B cell (primary cell): ENCODE measurements around the gene GIGYF1. TPM values are rescaled to one million over a fixed set of nuclear protein-coding genes. Genes with fewer than 3 reads are reported as not detected.

Experiments
- ATAC-seq: fragments of 200-7000 bp; cut with Tn5 transposase; one replicate; pipeline ENCODE4 v1.10.0; 2021; ENCODE audit warnings: low read depth, mild to moderate bottlenecking, moderate number of reproducible peaks, moderate library complexity
- CTCF ChIA-PET: fragments of 350-600 bp; sonication (Branson Sonifier 250); formaldehyde crosslinking; loops from one replicate; lab custom pipeline; 2021; ENCODE audit warnings: antibody characterized with exemption, inconsistent platforms; lab: Charles Lee
- POLR2A ChIA-PET: fragments of 350-600 bp; sonication (Branson Sonifier 250); formaldehyde crosslinking; loops from one replicate; lab custom pipeline; 2021; ENCODE audit warnings: antibody characterized with exemption; lab: Charles Lee
- DNase-seq: peaks from one replicate; pipeline ENCODE4 v3.0.0; 2013
- H2AFZ ChIP-seq: 2 replicates; pipeline ENCODE4 v1.6.1; 2012; ENCODE audit warnings: mild to moderate bottlenecking, low read depth, low read length; ENCODE audit not compliant: insufficient read depth, poor library complexity, severe bottlenecking
- H3K27ac ChIP-seq, 2 donors: 1 replicate in 1 of 2; 2 replicates in 1 of 2; pipeline ENCODE4 v1.5.1; 2012 to 2013; ENCODE audit warnings: low read length in 2 of 2, mild to moderate bottlenecking in 2 of 2, moderate library complexity in 1 of 2
- H3K27me3 ChIP-seq, 4 experiments: fragments of 200-600 bp in 1 of 4; sonication (generic) in 1 of 4; replicated peaks in 1 of 4; 1 replicate in 2 of 4; 2 replicates in 2 of 4; pipeline versions ENCODE4 v1.6.1 to v1.7.0; 2013 to 2016; ENCODE audit warnings: low read length in 3 of 4, mild to moderate bottlenecking in 2 of 4, mixed read lengths in 1 of 4, moderate library complexity in 1 of 4; ENCODE audit not compliant: insufficient read depth in 4 of 4, control insufficient read depth in 3 of 4; ENCODE audit errors: control extremely low read depth in 1 of 4
- H3K36me3 ChIP-seq, 2 experiments: replicated peaks in 1 of 2; 1 replicate in 1 of 2; 2 replicates in 1 of 2; pipeline versions ENCODE4 v1.6.1 to v1.7.1; 2013; ENCODE audit warnings: low read length in 1 of 2; ENCODE audit not compliant: insufficient read depth in 2 of 2, control insufficient read depth in 1 of 2; ENCODE audit errors: control extremely low read depth in 1 of 2, extremely low read depth in 1 of 2
- H3K4me1 ChIP-seq, 2 donors: fragments of 200-600 bp in 1 of 2; sonication (generic) in 1 of 2; 1 replicate in 1 of 2; 2 replicates in 1 of 2; pipeline versions ENCODE4 v1.5.1 to v1.6.1; 2013 to 2017; ENCODE audit warnings: low read length in 2 of 2; ENCODE audit not compliant: control insufficient read depth in 2 of 2, insufficient read depth in 2 of 2
- H3K4me2 ChIP-seq: replicated peaks from 2 replicates; pipeline ENCODE3; 2012; ENCODE audit warnings: mild to moderate bottlenecking, low read depth, low read length; ENCODE audit not compliant: poor library complexity, severe bottlenecking
- H3K4me3 ChIP-seq, 5 experiments: fragments of 200-600 bp in 1 of 5; sonication (generic) in 1 of 5; 1 replicate in 3 of 5; 2 replicates in 2 of 5; pipeline versions ENCODE4 v1.5.1 to v1.7.0; 2011 to 2016; ENCODE audit warnings: low read length in 4 of 5, mild to moderate bottlenecking in 4 of 5, low read depth in 2 of 5, control low read depth in 1 of 5, moderate library complexity in 1 of 5; ENCODE audit not compliant: insufficient read depth in 1 of 5; ENCODE audit errors: control extremely low read depth in 1 of 5, extremely low read depth in 1 of 5
- H3K79me2 ChIP-seq: fragments of 200-600 bp; sonication (generic); one replicate; pipeline ENCODE4 v1.6.0; 2016; ENCODE audit warnings: low read length; ENCODE audit not compliant: control insufficient read depth, insufficient read depth
- H3K9ac ChIP-seq: fragments of 200-600 bp; sonication (generic); 2 replicates; pipeline ENCODE4 v1.6.1; 2017; ENCODE audit warnings: mild to moderate bottlenecking, low read length, moderate library complexity
- H3K9me3 ChIP-seq, 3 donors: one replicate each; pipeline versions ENCODE4 v1.6.1 to v1.7.1; 2013; ENCODE audit warnings: low read length in 2 of 3; ENCODE audit not compliant: control insufficient read depth in 2 of 3, insufficient read depth in 1 of 3; ENCODE audit errors: control extremely low read depth in 1 of 3
- H4K20me1 ChIP-seq: 2 replicates; pipeline ENCODE4 v1.6.0; 2012; ENCODE audit warnings: mild to moderate bottlenecking, low read length; ENCODE audit not compliant: insufficient read depth, control insufficient read depth, poor library complexity, severe bottlenecking
- H3K27ac Mint-ChIP-seq: one replicate; pipeline ENCODE4 v1.8.0; 2021; ENCODE audit warnings: mixed read lengths
- H3K27me3 Mint-ChIP-seq: one replicate; pipeline ENCODE4 v1.8.0; 2021; ENCODE audit warnings: mixed read lengths
- H3K4me1 Mint-ChIP-seq: one replicate; pipeline ENCODE4 v1.8.0; 2021; ENCODE audit warnings: mixed read lengths
- H3K4me3 Mint-ChIP-seq: one replicate; pipeline ENCODE4 v1.8.0; 2021; ENCODE audit warnings: mixed read lengths
- H3K9me3 Mint-ChIP-seq: one replicate; pipeline ENCODE4 v1.8.0; 2022; ENCODE audit warnings: mixed read lengths; ENCODE audit not compliant: insufficient read depth
- CTCF ChIP-seq: fragments of 200-600 bp; IDR thresholded peaks from one replicate; pipeline ENCODE4 v1.8.0; 2022; ENCODE audit warnings: antibody characterized with exemption, mild to moderate bottlenecking
- EZH2 ChIP-seq: IDR thresholded peaks from 2 replicates; pipeline ENCODE4 v1.6.1; 2012; ENCODE audit warnings: borderline replicate concordance, low read depth, mild to moderate bottlenecking, moderate library complexity, low read length; ENCODE audit not compliant: insufficient read depth, poor library complexity, severe bottlenecking
- WGBS: methylation state at CpG from one replicate; pipeline ENCODE4 v1.1.5; 2013; ENCODE audit warnings: missing lambda C conversion rate; ENCODE audit not compliant: insufficient coverage; 5-methylcytosine and 5-hydroxymethylcytosine counted together
- intact Hi-C: fragments of 100-400 bp; cut with micrococcal nuclease; formaldehyde crosslinking; loops from one replicate; pipeline ENCODE4 v1.10.0; 2022
- polyA plus RNA-seq: library from polyadenylated mRNA; depleted of rRNA; stranded (reverse); fragments of >200 nt; gene quantifications from 2 replicates; pipeline ENCODE4 v1.2.3, GENCODE V29; 2012
- total RNA-seq, 2 donors: library from RNA; stranded (reverse); fragments of 120-200 nt in 1 of 2; gene quantifications; 1 replicate in 1 of 2; 2 replicates in 1 of 2; pipeline versions ENCODE4 v1.2.3 to v1.2.4, GENCODE V29; 2013 to 2022

GIGYF1 gene
- total and polyA plus RNA-seq, 2 donors (not counting 1 experiment from before 2014, with no cell fraction given), result 45.9 to 134 TPM

GRCh38 chr7:100710452-100710851, 16.4 kb upstream of the GIGYF1 start:
- no peak overlapping the region for H3K9ac ChIP-seq
- no peak overlapping the region for H3K27ac ChIP-seq
- ChIA-PET CTCF (interaction anchor here (0.8 kb wide), 1 partner anchor 151 kb away, joined by 5 read pairs; no protein-coding TSS in a partner anchor), POLR2A (interaction anchor here (0.6 kb wide), 2 partner anchors 67 to 457 kb away, joined by 3 to 5 read pairs; no protein-coding TSS in a partner anchor)
- ATAC-seq (no peak), DNase-seq (no peak)
- H3K4me3 Mint-ChIP-seq, result no peak overlapping the region
- peaks cover 8 to 12% of the 10 kb centered on the region in 2 donors for H3K4me1 ChIP-seq
- no peak overlapping the region for H3K27ac Mint-ChIP-seq
- H4K20me1 ChIP-seq, result no peaks in the 10 kb centered on the region
- no peak overlapping the region for H2AFZ ChIP-seq
- 90% methylated on average over 2 of the region's 4 CpGs for WGBS
- H3K27me3 ChIP-seq, result no peaks in the 10 kb centered on the region
- peaks cover 14% of the 10 kb centered on the region for H3K79me2 ChIP-seq
- no peak overlapping the region for H3K4me2 ChIP-seq
- intact Hi-C loops, result no loop called here
- H3K9me3 ChIP-seq, result no peaks in the 10 kb centered on the region
- TF ChIP-seq EZH2 (no peak), CTCF (no peak)
- no peak overlapping the region for H3K4me3 ChIP-seq
- H3K9me3 Mint-ChIP-seq, result no peaks in the 10 kb centered on the region
- H3K27me3 Mint-ChIP-seq, result no peaks in the 10 kb centered on the region
- peaks cover 17% of the 10 kb centered on the region for H3K4me1 Mint-ChIP-seq
- H3K36me3 ChIP-seq, result peaks cover 1 to 3% of the 10 kb centered on the region in 2 experiments

GRCh38 chr7:100708395-100708794, 14.3 kb upstream of the GIGYF1 start:
- Mint-ChIP-seq H3K27ac (no peak overlapping the region), H3K4me3 (no peak overlapping the region), H3K27me3 (no peaks in the 10 kb centered on the region), H3K4me1 (peaks cover 20% of the 10 kb centered on the region), H3K9me3 (no peaks in the 10 kb centered on the region)
- 96% methylated on average over 4 of the region's 6 CpGs for WGBS
- H3K4me2 ChIP-seq, result no peak overlapping the region
- TF ChIP-seq EZH2, result no peak
- TF ChIP-seq CTCF, result no peak
- POLR2A ChIA-PET, result interaction anchor here (0.6 to 1.0 kb wide), 3 partner anchors 124 to 230 kb away, joined by 3 to 7 read pairs (median 6); partner anchors contain the start of gene UFSP1
- no peak overlapping the region for H2AFZ ChIP-seq
- peaks cover 14% of the 10 kb centered on the region for H3K79me2 ChIP-seq
- H3K9ac ChIP-seq, result no peak overlapping the region
- no peaks in the 10 kb centered on the region for H4K20me1 ChIP-seq
- intact Hi-C loops, result loop anchor here (10.0 kb wide), 1 partner anchor 234 kb away; the partner anchor contains the start of gene TSC22D4
- CTCF ChIA-PET, result interaction anchor here (1.3 kb wide), 1 partner anchor 120 kb away, joined by 3 read pairs; no protein-coding TSS in a partner anchor
- ATAC-seq (no peak), DNase-seq (no peak)
- no peaks in the 10 kb centered on the region for H3K27me3 ChIP-seq
- no peak overlapping the region for H3K27ac ChIP-seq
- H3K9me3 ChIP-seq, result no peaks in the 10 kb centered on the region
- peaks cover 8 to 20% of the 10 kb centered on the region in 2 donors for H3K4me1 ChIP-seq
- H3K4me3 ChIP-seq, result no peak overlapping the region
- H3K36me3 ChIP-seq, result peaks cover 0 to 3% of the 10 kb centered on the region in 2 experiments
